Measurements from ENCODE around the gene CDKN2C.
"Not testable (repeated sequence)": the region's sequence is repeated elsewhere in the genome, so short reads cannot be mapped to it uniquely, and the experiment has no call there.

CDKN2C gene

DNA sequence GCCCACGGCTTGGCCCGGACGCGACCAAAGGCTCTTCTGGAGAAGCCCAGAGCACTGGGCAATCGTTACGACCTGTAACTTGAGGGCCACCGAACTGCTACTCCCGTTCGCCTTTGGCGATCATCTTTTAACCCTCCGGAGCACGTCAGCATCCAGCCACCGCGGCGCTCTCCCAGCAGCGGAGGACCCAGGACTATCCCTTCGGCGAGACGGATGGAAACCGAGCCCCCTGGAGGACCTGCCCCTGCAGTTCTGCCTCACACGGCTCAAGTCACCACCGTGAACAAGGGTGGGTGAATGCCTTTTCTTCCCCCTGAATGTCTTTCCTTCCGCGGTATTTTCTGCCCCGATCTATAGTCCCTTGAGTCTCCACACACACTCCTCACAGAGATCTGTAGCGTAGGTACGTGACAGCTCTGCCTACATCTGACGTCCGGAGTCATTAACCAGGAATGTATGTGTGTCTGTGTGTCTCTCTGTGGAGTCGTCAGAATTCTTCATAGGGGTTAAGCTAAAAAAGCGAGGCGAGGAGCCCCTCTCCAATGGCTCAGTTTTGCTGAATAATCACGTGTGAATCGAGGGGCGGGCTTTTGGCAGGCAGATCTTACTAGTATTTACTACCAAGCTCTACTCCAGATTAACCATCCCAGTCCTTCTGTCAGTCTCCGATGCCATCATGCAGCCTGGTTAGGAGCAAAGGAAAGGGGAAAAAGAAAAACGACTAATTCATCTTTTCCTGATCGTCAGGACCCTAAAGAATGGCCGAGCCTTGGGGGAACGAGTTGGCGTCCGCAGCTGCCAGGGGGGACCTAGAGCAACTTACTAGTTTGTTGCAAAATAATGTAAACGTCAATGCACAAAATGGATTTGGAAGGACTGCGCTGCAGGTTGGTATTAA, at the start of gene CDKN2C:
Gene CDKN2C, plus strand, starts transcription at position 635 of the 898 bp plus-strand sequence. Its CDS starts 124 bp downstream, at position 759.
- DNase-seq (ENCODE audit: low read depth in 3 of 3), result peak in 2 of 3 experiments; percentile 19 to 26

DNA sequence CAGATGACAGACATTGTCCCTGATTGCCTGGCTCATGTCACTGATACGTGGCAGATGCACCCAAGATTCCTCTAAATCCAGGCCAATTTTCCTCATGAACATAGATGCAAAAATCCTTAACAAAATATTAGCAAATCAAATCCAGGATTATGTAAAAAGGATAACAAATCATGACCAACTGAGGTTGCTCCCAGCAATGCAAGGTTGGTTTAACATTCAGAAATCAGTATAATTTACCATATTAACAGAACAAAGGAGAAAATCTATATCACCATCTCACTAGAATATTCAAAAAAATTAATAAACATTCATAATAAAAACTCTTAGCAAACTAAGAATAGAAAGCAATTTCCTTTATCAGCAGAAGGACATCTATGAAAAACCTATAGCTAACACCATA, 49.6 kb upstream of the CDKN2C start:
- no peak for DNase-seq (ENCODE audit: low read depth in 3 of 3)

DNA sequence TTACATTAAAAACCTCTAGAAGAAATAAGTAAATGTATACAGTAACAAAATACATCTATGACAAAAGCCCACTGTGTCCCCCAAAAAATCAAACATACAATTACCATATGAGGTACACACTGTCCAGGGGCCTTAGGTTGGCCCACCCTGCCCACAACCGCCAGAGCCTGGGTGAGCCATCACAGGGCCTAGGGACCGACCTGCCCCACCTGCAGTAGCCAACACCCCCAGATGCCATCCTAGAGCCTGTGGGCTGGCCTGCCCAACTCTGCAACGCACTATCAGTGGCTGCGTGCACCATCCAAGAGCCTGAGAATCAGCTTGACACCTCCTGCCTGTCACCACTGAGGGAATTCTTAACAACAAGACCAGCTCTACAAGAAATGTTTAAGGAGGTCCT, 49.0 kb upstream of the CDKN2C start:
- DNase-seq (ENCODE audit: low read depth in 3 of 3), result no peak

DNA sequence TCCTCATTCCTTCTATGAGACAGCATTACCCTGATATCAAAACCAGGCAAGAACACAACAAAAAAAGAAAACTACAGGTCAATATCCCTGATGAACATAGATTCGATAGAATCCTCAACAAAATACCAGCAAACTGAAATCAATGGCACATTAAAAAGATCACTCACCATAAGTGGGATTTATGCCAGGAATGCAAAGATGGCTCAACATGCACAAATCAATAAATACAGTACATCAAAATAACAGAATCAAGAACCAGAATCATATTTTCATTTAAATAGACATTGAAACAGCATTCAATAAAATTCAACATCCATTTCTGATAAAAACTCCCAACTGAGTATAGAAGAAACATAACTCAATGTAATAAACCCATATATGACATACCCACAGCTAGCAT, 46.5 kb upstream of the CDKN2C start:
- no peak for DNase-seq (ENCODE audit: low read depth in 3 of 3)

DNA sequence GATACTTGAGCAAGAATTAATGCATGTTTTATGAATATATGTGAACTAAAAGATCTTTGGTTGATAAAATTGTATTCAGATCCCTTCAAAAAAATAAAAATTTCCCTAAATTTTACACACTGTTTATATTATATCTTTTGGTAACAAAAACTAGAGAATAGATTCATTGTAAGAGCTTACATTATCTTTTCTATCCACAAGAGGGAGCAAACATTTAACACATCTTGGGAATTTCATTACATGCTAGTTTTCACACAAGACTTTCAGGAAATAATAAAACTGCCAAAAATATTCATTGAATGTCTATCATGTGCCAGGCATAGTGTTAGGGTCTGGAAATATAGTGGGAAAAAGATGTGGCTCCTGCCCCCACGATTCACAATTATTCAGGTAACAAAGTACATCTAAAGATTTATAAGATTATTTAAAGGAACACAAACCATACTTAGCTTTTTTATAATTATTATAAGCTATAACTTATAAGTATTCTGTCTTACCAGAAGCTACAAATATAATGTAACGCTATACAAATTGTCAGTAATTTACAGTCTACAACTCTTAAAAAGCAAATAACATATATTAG, 40.6 kb upstream of the CDKN2C start:
- DNase-seq (ENCODE audit: low read depth in 3 of 3), result no peak

DNA sequence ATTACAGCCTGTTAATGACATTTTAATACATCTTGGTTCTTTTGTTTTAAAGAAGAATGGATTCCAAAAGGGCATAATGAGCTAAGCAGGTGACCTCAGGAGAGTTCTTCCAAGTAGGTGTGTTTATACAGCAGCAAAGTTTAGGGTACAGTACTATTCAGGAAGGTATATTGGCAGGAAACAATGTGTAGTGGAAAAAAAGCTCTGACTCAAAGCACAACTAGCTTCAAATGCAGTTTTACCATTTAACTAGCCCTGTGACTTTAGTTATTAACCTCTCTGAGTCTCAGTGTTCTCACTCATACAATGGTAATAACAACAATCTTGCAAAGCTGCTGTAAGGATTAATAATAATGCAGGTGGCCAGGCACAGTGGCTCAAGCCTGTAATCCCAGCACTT, 39.9 kb upstream of the CDKN2C start:
- DNase-seq (ENCODE audit: low read depth in 3 of 3), result no peak

DNA sequence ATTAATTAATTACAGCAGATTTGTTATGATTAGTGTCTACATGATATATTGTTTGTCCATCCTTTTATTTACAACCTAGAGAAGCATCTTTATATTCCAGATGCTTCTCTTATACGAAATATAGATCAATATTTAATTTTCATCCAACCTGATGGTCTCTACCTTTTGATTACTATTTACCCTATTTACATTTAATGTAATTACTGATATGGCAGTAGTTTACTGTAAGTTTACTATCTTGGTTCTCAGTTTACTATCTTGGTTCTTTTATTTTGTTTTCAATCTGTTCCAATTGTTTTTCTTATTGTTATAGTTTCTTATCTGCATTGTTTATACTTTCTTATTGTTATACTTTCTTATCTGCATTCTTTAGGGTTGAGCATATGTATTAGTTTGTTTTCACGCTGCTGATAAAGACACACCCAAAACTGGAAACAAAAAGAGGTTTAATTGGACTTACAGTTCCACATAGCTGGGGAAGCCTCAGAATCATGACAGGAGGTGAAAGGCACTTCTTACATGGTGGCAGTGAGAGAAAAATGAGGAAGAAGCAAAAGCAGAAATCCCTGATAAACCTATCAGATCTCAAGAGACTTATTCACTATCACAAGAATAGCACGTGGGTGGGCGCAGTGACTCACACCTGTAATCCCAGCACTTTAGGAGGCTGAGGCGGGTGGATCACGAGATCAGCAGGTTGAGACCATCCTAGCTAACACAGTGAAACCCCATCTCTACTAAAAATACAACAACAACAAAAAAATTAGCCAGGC, 38.9 kb upstream of the CDKN2C start:
- DNase-seq (ENCODE audit: low read depth in 3 of 3), result peak; percentile 4 to 13 (median 5)

DNA sequence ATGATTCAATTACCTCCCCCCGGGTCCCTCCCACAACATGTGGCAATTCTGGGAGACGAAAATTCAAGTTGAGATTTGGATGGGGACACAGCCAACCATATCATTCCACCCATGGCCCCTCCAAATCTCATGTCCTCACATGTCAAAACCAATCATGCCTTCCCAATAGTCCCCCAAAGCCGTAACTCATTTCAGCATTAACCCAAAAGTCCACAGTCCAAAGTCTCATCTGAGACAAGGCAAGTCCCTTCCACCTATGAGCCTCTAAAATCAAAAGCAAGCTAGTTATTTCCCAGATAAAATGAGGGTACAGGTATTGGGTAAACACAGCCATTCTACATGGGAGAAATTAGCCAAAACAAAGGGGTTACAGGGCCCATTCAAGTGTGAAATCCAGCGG, 38.0 kb upstream of the CDKN2C start:
- not testable (repeated sequence) for DNase-seq (ENCODE audit: low read depth in 3 of 3)

DNA sequence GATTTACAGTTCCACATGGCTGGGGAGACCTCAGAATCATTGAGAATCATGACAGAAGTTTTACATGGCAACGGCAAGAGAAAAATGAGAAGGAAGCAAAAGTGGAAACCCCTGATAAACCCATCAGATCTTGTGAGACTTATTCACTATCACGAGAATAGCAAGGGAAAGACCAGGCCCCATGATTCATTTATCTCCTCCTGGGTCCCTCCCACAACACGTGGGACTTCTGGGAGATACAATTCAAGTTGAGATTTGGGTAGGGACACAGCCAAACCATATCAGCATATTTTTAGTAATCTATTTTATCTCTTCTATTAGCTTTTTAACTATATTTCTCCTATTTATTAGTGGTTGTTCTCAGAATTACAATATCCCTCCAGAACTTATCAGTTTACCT, 36.3 kb upstream of the CDKN2C start:
- DNase-seq (ENCODE audit: low read depth in 3 of 3), result not testable (repeated sequence)

DNA sequence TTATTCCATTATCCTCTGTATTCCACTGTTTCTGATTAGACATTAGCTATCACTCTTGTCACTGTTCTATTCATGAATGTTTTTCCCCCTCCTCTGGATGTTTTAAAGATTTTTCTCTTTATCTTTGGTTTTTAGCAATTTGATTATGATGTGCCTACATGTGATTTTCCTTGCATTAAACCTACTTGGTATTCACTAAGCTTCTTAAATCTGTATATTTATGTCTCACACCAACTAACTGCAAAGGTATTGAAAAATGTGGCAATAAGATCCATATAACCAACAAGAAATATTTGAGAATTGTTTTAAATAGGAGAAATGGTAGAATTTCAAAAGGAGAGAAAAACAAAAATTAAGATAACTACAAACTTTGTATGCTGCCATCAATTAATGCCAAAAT, 35.2 kb upstream of the CDKN2C start:
- DNase-seq (ENCODE audit: low read depth in 3 of 3), result no peak

DNA sequence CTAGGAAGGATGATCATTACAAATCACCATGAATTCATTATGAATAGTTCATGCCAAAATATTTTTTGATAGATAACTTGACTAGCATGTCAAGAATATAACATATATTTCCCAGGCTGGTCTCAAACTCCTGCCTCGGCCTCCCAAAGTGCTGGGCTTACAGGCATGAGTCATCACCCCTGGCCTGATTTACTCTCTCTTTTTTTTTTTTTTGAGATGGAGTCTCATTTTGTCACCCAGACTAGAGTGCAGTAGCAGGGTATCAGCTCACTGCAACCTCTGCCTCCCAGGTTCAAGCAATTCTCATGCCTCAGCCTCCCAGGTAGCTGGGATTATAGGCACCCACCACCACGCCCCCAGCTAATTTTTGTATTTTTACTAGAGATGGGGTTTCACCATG, 34.8 kb upstream of the CDKN2C start:
- not testable (repeated sequence) for DNase-seq (ENCODE audit: low read depth in 3 of 3)

DNA sequence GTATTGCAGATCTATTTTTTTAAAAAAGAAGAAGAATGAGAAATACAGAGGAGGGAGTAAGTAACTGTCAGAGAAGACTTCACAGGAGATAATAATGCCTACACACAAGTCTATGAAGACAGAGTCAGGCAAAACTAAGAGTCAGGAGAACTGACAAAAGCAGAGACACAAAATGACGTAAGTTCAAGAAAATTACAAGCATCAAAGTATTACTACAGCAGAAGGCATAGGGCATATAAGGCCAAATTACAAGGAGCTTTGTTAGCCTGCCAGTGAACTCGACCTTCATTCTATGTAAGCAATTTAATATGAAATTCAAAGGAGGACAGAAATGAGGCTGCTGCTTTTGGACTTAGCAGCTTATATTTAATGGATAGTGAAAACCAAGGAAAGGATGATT, 33.7 kb upstream of the CDKN2C start:
- DNase-seq (ENCODE audit: low read depth in 3 of 3), result no peak

DNA sequence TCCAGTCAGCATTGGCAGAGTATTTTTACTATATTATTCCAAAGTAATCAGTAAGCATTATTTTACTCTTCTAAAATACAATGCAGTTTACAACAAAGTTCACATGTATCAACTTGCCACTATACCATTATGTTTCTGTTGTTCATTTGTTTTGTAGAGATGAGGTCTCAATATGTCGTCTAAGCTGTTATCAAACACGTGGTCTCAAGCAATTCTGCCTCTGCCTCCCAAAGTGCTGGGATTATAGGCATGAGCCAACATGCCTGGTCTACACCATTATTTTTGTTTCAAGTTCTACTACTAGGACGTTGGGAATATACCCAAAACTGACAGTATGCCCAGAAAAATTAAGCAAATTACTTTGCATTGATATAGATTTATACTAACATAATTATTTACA, 29.8 kb upstream of the CDKN2C start:
- DNase-seq (ENCODE audit: low read depth in 3 of 3), result no peak

DNA sequence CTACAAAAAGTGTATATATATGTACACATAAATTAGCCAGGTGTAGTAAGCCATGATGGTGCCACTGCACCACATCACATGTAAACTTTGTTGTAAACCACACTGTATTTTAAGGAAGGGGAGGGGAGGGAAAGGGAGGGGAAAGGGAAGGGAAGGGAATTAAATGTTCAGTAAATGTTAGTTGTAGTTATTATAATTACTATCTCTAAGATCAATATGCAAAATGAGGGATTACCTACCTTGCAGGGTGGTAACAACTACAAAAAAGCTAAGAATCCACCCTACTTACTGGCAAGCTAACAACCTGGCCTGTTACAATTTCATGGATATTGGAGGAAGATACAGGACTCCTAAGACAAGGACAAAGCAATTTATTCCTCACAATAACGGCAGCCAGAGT, 27.7 kb upstream of the CDKN2C start:
- DNase-seq (ENCODE audit: low read depth in 3 of 3), result no peak

DNA sequence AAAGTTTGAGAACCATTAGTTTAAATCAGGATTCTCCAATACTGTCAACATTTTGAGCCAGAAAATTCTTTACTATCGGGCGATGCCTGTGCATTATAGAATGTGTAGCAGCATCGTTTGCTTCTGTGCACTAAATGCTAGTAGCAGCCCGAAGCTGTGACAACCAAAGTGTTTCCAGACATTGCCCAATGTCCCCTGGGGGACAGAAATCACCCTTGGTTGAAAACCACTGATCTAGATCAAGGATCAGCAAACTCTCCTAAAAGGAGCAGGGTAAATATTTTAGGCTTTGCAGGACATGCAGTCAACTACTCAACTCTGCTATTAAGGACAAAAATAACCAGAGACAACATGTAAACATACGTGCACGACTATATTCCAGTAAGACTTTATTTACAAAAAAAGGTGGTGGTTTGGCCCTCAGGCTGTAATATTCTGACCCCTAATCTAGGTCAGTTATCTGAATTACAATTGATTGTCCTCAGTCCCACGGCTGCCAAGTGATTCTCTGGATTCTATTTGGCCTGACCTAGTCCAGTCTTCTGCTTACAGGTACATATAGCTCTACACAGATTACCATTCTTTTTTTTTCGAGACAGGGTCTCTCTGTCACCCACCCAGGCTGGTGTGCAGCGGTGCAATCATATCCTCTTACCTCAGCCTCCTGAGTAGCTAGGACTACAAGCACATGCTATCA, 20.6 kb upstream of the CDKN2C start:
- no peak for DNase-seq (ENCODE audit: low read depth in 3 of 3)

DNA sequence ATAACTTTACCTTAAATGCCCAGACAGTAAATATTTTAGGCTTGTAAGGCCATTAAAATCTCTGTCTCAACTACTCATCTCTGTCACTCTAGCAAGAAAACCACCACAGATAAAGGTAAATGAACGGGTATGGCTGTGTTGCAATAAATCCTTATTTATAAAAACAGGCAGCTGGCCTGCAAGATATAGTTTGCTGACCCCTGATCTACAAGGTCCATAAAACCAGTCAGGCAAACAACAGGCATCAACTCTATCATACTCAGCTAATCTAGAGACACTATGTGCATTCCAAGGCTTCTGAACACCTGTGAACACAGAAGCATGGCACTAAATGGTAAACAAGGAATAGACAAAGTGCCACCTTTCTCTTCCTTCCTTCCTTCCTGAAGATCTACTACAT, 19.6 kb upstream of the CDKN2C start:
- no peak for DNase-seq (ENCODE audit: low read depth in 3 of 3)

DNA sequence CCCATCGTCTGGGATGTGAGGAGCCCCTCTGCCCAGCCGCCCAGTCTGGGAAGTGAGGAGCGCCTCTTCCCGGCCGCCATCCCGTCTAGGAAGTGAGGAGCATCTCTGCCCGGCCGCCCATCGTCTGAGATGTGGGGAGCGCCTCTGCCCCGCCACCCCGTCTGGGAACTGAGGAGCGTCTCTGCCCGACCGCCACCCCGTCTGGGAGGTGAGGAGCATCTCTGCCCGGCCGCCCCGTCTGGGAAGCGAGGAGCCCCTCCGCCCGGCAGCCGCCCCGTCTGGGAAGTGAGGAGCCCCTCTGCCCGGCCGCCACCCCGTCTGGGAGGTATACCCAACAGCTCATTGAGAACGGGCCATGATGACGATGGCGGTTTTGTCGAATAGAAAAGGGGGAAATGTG, 17.5 kb upstream of the CDKN2C start:
- not testable (repeated sequence) for DNase-seq (ENCODE audit: low read depth in 3 of 3)

DNA sequence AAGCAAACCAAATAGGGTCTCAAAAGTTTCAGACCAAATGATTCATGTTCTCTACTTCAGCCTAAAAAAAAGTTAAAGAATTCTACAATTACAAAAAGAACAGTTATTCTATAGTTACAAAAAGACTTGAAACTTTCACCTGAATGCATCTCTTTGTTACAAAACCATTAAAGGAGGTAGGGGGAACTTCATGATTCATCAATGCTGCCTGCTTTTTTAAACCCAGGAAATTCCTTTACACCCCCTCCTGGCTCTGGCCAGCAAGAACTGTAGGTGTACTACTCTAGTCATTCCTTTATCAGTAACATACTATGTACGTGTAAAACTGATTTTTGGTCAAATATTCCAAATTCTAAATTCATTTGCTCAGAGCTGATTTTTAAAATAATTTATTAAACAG, 14.9 kb upstream of the CDKN2C start:
- DNase-seq (ENCODE audit: low read depth in 3 of 3), result no peak

DNA sequence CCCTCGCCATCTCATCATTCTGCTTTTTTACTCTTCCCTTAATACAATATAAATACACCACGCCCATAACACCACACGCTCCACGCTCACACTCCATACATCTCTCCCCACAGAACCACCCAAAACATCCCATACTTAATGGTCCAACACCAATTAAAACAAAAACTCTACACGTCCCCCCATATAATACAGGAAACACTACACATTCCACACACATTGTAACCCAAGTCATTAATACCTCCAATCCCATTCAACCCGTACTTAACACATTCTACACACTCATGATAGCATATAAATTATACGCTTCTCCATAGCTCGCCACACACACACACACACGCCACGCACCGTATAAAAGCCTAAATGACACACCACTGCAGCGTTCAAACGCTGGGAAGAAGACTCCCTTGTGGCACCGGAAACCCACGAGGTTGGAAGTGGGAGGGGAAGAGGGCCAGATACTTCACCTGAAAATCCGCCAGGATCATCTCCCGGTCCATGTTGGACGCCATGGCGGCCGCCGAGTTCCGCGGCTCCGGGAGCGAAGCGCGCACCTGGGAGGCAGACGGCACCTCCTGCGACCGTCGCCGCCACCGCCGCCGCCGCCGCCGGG, 10.6 kb upstream of the CDKN2C start:
- no peak for DNase-seq (ENCODE audit: low read depth in 3 of 3)

DNA sequence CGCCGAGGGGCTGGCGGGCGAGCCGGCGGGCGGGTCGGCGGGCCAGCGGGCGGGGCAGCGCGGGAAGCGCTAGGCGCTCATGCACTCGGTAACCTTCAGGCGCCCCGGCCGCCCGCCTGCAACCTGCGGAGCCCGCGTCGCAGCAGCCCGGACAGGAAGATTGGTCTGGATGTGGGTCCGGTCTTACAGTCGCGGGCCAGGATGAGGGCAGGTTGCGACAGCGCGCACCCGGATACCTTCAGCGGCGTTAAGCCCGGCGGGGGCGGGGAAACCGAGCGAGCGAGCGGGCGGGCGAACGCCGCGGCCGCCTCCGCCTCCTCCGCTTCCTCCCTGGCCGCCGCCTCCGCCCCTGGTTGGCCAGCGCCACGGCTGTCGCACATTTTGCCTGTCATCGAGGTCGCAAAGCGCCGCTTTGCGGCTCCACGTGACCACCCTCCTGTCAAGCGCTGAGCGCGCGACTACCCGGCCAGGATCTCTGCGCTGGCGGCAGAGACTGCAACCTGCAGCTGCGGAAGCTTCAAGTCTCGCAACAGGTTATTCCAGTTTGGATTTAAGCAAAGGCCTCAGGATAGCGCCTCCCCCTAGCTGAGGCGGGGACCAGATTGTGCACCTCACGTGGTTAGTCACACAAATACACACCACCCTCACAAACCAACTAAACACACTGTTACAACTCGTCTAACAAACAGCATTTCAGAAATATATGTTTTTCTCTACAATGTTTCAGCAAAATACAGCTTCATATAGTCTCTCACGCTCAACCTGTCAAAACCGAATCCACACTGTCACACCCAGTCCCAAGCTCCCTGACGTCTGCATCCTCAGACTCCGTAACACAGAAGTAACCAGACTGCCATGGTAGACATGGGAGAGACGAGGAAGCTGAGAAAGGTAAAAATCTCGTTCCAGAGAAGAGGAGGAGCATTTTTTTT, 9.9 kb upstream of the CDKN2C start, which contains the start of gene FAF1:
Gene FAF1, minus strand, starts transcription at position 355 of the 932 bp plus-strand sequence. CDS start 456 bp downstream, outside the sequence.
- DNase-seq (ENCODE audit: low read depth in 3 of 3), result peak; percentile 88 to 96 (median 95)
